K562 (cell line): ENCODE measurements around the gene DCAKD. TPM values are rescaled to one million over a fixed set of nuclear protein-coding genes. Genes with fewer than 3 reads are reported as not detected.

ENCODE experiments used
- ATF4 ChIP-seq: fragments of 450-650 bp; formaldehyde crosslinking; IDR thresholded peaks from 2 replicates; pipeline ENCODE4 v1.4.0; 2022; ENCODE audit warnings: mild to moderate bottlenecking, moderate library complexity
- CBFB ChIP-seq: sonication (generic); formaldehyde crosslinking; IDR thresholded peaks from 2 replicates; pipeline ENCODE4 v1.4.0; 2020; ENCODE audit warnings: mild to moderate bottlenecking, missing genetic modification reagents
- CBX2 ChIP-seq: fragments of 200-600 bp; sonication (generic); IDR thresholded peaks from one replicate; pipeline ENCODE4 v1.6.1; 2012; ENCODE audit warnings: mild to moderate bottlenecking, low read length, inconsistent platforms; ENCODE audit not compliant: insufficient read depth, poor library complexity, severe bottlenecking
- ETV6 ChIP-seq, 3 experiments: fragments of 150-350 bp in 1 of 3; sonication (generic) in 1 of 3; formaldehyde crosslinking in 1 of 3; IDR thresholded peaks; 2 replicates each; pipeline versions ENCODE4 v1.6.1 to v1.8.0; 2014 to 2022; ENCODE audit warnings: borderline replicate concordance in 2 of 3, low read depth in 2 of 3, antibody characterized with exemption in 1 of 3, low read length in 1 of 3, mild to moderate bottlenecking in 1 of 3, missing genetic modification reagents in 1 of 3
- FOXO4 ChIP-seq: fragments of 450-650 bp; formaldehyde crosslinking; IDR thresholded peaks from 2 replicates; pipeline ENCODE4 v1.4.0; 2020; ENCODE audit warnings: mild to moderate bottlenecking, moderate library complexity
- HDAC8 ChIP-seq: fragments of 450-650 bp; IDR thresholded peaks from 2 replicates; pipeline ENCODE4 v1.6.1; 2016; ENCODE audit warnings: mild to moderate bottlenecking, missing genetic modification characterization, moderate library complexity, missing compliant biosample characterization
- HES1 ChIP-seq: fragments of 450-650 bp; IDR thresholded peaks from 2 replicates; pipeline ENCODE4 v1.6.1; 2016; ENCODE audit warnings: low read depth, mild to moderate bottlenecking, moderate library complexity
- JUNB ChIP-seq: fragments of 450-650 bp; formaldehyde crosslinking; conservative IDR thresholded peaks from 2 replicates; pipeline ENCODE4 v1.4.0; 2020; ENCODE audit warnings: mild to moderate bottlenecking
- KAT7 ChIP-seq: sonication (generic); formaldehyde crosslinking; IDR thresholded peaks from 2 replicates; pipeline ENCODE4 v1.8.0; 2022; ENCODE audit warnings: missing genetic modification reagents, mild to moderate bottlenecking, borderline replicate concordance
- MXI1 ChIP-seq: IDR thresholded peaks from 2 replicates; pipeline ENCODE4 v1.6.1; 2011; ENCODE audit warnings: low read depth, mild to moderate bottlenecking, improper control_type of control experiment, low read length
- POLR2H ChIP-seq: IDR thresholded peaks from 2 replicates; pipeline ENCODE4 v1.6.1; 2016; ENCODE audit warnings: missing genetic modification characterization, low read depth, mild to moderate bottlenecking, control low read depth, missing compliant biosample characterization, moderate library complexity
- PYGO2 ChIP-seq: fragments of 450-650 bp; IDR thresholded peaks from 2 replicates; pipeline ENCODE4 v1.6.1; 2016; ENCODE audit warnings: mild to moderate bottlenecking, missing genetic modification characterization, moderate library complexity, missing compliant biosample characterization
- SAP30 ChIP-seq: fragments of 200-600 bp; sonication (generic); IDR thresholded peaks from 2 replicates; pipeline ENCODE4 v1.6.1; 2012; ENCODE audit warnings: borderline replicate concordance, low read depth, mild to moderate bottlenecking, moderate library complexity, low read length, control low read depth, inconsistent platforms; ENCODE audit not compliant: insufficient read depth, poor library complexity, severe bottlenecking
- SIX5 ChIP-seq, 2 experiments: IDR thresholded peaks; 2 replicates each; pipeline ENCODE4 v1.6.1; 2011; ENCODE audit warnings: low read length in 2 of 2, borderline replicate concordance in 1 of 2, low read depth in 1 of 2, mild to moderate bottlenecking in 1 of 2, moderate library complexity in 1 of 2; ENCODE audit not compliant: insufficient read depth in 1 of 2
- SMAD4 ChIP-seq: fragments of 250-450 bp; sonication (Bioruptor Pico); conservative IDR thresholded peaks from 2 replicates; pipeline ENCODE4 v1.8.0; 2021; ENCODE audit warnings: inconsistent platforms, mild to moderate bottlenecking, moderate library complexity
- TAL1 ChIP-seq: fragments of 450-650 bp; IDR thresholded peaks from 2 replicates; pipeline ENCODE4 v1.6.1; 2016; ENCODE audit warnings: mild to moderate bottlenecking
- ZNF184 ChIP-seq: sonication (generic); formaldehyde crosslinking; IDR thresholded peaks from 2 replicates; pipeline ENCODE4 v1.5.0; 2020; ENCODE audit warnings: missing genetic modification reagents
- ZNF280B ChIP-seq: fragments of 250-450 bp; sonication (Bioruptor Pico); IDR thresholded peaks from 2 replicates; pipeline ENCODE4 v1.5.1; 2021; ENCODE audit warnings: mild to moderate bottlenecking
- ZNF282 ChIP-seq: sonication (generic); formaldehyde crosslinking; IDR thresholded peaks from 2 replicates; pipeline ENCODE4 v1.8.1; 2023; ENCODE audit warnings: missing genetic modification reagents
- ZNF436 ChIP-seq: fragments of 250-450, 450-650 bp; sonication (Bioruptor Pico); formaldehyde crosslinking; IDR thresholded peaks from 2 replicates; pipeline ENCODE4 v1.7.0; 2020; ENCODE audit warnings: mild to moderate bottlenecking
- ZNF511 ChIP-seq: sonication (generic); formaldehyde crosslinking; IDR thresholded peaks from 2 replicates; pipeline ENCODE4 v1.8.0; 2022; ENCODE audit warnings: mild to moderate bottlenecking, missing genetic modification reagents
- polyA plus RNA-seq, 8 experiments: library from polyadenylated mRNA; depleted of rRNA in 4 of 8; stranded (reverse) in 5 of 8; unstranded in 3 of 8; fragments of >200 nt; fragmentation: Nextera tagmentation in 2 of 8; fragmentation: Illumina TruSeq in 1 of 8; extraction: Ambion mirVana in 2 of 8; extraction: Trizol in 1 of 8; gene quantifications; 2 replicates each; pipeline versions ENCODE4 v1.2.1 to v1.2.3, GENCODE V29; 2011 to 2014; ENCODE audit warnings: inconsistent platforms in 1 of 8, missing spikeins in 1 of 8
- total RNA-seq, 7 experiments: library from RNA; depleted of rRNA in 6 of 7; stranded (reverse); fragments of >200 nt in 6 of 7; fragmentation: Illumina TruSeq in 2 of 7; extraction: Trizol in 2 of 7; gene quantifications; 2 replicates each; pipeline versions ENCODE4 v1.2.1 to v1.2.3, GENCODE V29; 2011 to 2021; ENCODE audit warnings: low replicate concordance in 1 of 7

Gene DCAKD
- total and polyA plus RNA-seq, 9 of the 15 experiments (the other 6 are each of a cell fraction or from before 2014, with no cell fraction given) = 7.9 to 35.5 (median 21.4) TPM

GRCh38 chr17:45031231-45032173, 19.9 kb downstream of the DCAKD start (continued):
- TF ChIP-seq JUNB (no peak), FOXO4 (CRISPR knock-in tag) (no peak), ZNF184 (no peak), ZNF511 (CRISPR knock-in tag) (no peak), PYGO2 (tag) (no peak), ZNF280B (CRISPR knock-in tag) (no peak), ETV6 (IDR thresholded peaks at IDR 0.05; ENCODE audit: borderline replicate concordance in 1 of 2, low read depth in 2 of 2, low read length in 1 of 2) (peak; percentile 75 to 84; a peak in 2 of 4 replicates), ETV6 (CRISPR knock-in tag; IDR thresholded peaks at IDR 0.05; ENCODE audit: borderline replicate concordance) (no peak), MXI1 (no peak), CBFB (CRISPR knock-in tag) (0 out of 2 replicates have a peak, but pooled peaks have one; percentile 31), HDAC8 (no peak), ATF4 (CRISPR knock-in tag) (no peak), ZNF436 (CRISPR knock-in tag) (no peak), SIX5 (IDR thresholded peaks at IDR 0.05; ENCODE audit: borderline replicate concordance in 1 of 2, insufficient read depth in 1 of 2, low read depth in 1 of 2, low read length in 2 of 2) (no peak), KAT7 (CRISPR knock-in tag) (no peak), HES1 (0 out of 2 replicates have a peak, but pooled peaks have one; percentile 65), ZNF282 (CRISPR knock-in tag) (no peak), SAP30 (peak; percentile 71), POLR2H (no peak), SMAD4 (CRISPR knock-in tag) (peak; percentile 68; the same call in 1 of the 2 replicates), CBX2 (no peak), TAL1 (peak; percentile 58)
